Activated CD4-positive, alpha-beta T cell treated with anti-CD3 and anti-CD28 coated beads, Interleukin-2, amount 50 U/mL, for 1 hour (primary cell): ENCODE measurements around the gene CNN2.

Source experiments
- DNase-seq: peaks from one replicate; pipeline ENCODE4 v3.0.0-alpha.2; 2020

The CNN2 gene

DNA sequence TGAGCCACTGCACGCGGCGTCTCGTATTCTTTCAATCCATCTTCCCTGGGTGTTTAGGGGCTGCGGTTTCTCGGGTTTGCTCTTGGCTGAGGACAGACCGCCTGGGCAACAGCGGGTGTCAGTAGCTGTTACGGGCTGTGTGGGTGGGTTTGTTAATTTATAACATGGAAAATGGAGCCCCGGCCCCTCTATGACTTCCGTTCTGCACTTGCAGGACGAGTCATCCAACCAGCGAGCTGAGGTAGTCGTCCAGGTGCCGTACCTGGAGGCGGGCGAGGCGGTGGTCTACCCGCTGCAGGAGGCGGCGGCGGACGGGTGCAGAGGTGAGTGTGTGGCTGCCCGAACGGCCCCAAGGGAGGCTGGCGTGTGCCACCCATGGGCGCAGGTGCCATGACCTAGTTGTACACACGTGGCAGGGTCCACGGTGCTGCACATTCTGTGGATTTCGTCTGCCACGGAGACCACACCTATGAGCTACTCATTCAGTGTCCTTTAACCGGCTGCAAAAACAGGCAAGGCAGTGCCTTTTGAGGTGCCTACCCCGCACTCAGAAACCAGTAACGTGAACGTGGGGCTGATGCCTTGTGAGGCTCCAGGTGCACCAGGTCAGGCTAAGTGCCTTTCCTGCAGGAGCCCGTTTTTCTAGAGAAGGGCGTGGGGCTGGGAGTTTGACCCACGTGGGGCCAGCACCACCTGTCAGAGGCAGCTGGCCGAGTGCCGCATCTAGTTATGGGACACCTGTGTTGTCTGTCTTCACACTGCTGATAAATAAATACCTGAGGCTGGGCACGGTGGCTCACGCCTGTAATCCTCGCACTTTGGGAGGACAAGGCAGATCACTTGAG lies 57.8 kb downstream of the CNN2 start:
- no peak for DNase-seq

DNA sequence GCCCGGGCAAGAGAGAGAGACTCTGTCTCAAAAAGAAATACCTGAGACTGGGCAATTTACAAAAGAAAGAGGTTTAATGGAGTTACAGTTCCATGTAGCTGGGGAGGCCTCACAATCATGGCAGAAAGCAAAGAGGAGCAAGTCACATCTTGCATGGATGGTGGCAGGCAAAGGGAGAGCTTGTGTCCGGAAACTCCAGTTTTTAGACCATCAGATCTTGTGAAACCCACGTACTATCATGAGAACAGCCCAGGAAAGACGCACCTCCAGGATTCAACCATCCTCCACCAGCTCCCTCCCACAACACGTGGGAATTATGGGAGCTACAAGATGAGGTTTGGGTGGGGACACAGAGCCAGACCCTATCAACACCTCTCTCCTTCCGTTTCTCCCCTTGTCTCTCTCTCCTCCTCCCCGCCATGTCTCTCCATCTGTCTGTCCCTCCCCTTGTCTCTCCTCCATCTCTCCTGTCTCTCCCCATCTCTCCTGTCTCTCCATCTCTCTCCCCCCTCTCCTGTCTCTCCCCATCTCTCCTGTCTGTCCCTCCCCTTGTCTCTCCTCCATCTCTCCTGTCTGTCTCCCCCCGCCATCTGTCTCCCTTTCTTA lies 58.7 kb downstream of the CNN2 start:
- DNase-seq: no peak

DNA sequence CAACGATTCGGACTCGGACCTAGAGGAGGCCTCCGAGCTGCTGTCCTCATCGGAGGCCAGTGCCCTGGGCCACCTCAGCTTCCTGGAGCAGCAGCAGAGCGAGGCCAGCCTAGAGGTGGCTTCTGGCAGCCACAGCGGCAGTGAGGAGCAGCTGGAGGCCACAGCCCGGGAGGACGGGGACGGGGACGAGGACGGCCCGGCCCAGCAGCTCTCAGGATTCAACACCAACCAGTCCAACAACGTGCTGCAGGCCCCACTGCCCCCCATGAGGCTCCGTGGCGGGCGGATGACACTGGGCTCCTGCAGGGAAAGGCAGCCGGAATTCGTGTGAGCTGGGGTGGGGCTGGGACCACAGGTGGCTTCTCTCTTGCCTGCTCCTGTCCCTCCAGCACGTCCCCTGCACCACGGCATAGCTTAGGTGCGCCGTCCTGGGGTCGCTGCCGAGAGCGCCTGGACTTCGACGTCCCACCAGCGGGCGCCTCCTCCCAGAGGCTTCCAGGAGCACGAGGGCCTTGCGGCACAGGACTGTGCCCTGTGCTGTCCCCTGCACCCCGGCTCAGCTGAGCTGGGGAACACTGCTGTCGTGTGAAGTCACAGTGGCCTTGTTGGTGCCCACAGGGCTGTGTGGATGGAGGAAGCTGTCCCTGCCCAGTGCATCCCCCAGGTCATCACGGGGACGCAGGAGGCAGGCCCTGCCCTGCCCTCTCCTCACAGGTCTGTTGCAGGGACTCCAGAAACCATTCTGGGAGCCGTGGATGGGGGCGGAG lies 59.5 kb downstream of the CNN2 start:
- DNase-seq: no peak

DNA sequence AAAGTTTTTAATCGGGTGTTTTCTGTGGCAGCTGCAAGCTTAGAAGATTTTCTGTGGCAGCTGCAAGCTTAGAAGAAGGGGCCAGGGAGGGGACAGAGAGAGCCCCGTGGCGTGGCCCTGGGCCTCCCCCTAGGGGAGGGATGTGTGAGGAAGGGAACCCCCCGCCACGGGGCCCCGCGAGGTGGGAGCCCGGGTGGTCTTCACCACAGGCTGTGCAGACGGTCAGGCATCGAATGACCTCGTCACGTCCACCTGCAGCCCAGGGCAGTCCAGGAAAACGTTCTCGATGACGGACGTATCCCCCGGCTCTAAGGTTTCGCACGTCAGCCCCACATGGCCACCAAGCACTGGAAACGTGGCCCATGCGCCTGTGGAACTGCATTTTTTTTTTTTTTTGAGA lies 60.2 kb downstream of the CNN2 start:
- no peak for DNase-seq

DNA sequence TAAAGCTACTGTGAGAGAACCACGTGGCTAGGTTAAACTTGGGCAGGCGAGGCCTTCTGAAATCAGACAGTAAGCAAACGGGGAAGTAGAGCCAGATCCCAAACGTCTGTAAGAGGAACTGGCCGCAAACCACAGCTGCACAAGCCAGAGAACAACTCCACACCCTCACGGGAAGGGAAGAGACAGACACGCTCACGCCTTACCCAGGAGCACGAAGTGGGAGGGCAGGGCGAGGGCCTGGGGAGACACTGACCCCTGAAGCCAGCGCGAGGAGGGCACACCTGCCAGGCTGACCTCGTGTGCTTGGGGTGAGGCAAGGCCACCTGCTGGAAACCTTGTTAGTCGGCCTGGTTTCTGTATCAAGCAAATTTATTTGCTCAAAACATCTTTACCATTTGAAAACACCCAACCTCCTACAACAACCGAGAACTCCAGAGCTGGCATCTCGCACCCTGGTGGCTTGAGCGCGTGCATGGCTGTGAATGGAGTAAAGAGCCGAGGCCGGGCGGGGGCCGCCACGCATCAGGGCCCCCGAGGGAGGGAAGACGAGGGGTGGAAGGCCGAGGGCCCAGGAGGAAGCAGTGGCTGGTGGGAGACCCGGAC lies 61.5 kb downstream of the CNN2 start:
- no peak for DNase-seq

DNA sequence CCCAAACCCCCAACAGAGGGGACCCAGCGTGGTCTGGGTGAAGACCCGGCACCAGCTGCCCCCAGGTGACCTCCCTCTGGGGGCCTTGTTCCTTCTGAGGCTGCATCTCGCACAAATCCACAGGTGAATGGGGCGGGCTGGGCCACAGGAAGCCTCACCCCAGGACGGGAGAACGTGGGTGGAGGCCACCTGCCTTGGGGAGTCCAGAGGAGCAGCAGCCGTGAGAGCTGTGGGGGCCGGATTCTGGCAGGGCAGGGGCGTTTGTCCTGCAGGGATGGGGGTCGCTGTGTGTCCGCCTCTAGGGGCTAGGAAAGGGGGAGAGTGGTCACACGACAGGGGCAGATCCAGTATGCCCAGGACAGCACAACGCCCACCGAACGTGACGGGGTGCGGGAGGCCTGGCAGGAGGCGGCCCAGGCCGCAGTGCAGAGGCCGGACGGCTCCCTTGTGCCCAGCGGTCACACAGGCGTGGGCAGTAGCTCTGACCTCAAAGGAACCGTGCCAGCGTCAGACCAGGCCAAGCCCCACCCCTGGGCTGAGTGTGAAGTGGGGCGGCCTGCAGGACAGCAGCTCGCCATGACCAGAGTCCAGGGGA lies 62.1 kb downstream of the CNN2 start:
- no peak for DNase-seq
